Activated B cell treated with CpG ODN at 0.5 μM for 24 hours (primary cell): ENCODE measurements around the gene NRGN. TPM values are rescaled to one million over a fixed set of nuclear protein-coding genes. Genes with fewer than 3 reads are reported as not detected.
A peak's percentile ranks its signal among the peaks of the same experiment; 100 is the strongest.

ENCODE experiments used
- ATAC-seq: fragments of 200-7000 bp; cut with Tn5 transposase; one replicate; pipeline ENCODE4 v1.10.0; 2021; ENCODE audit warnings: low read depth, mild to moderate bottlenecking, moderate library complexity
- CTCF ChIA-PET: fragments of 350-600 bp; sonication (Branson Sonifier 250); formaldehyde crosslinking; loops from one replicate; lab custom pipeline; 2021; ENCODE audit warnings: antibody characterized with exemption; lab: Charles Lee
- POLR2A ChIA-PET: fragments of 350-600 bp; sonication (Branson Sonifier 250); formaldehyde crosslinking; loops from one replicate; lab custom pipeline; 2021; ENCODE audit warnings: antibody characterized with exemption; lab: Charles Lee
- DNase-seq: peaks from one replicate; pipeline ENCODE4 v3.0.0; 2022
- H3K27ac Mint-ChIP-seq: one replicate; pipeline ENCODE4 v1.8.0; 2020; ENCODE audit warnings: mixed read lengths
- H3K27me3 Mint-ChIP-seq: one replicate; pipeline ENCODE4 v1.8.0; 2021; ENCODE audit warnings: mixed read lengths
- H3K36me3 Mint-ChIP-seq: one replicate; pipeline ENCODE4 v1.8.0; 2021; ENCODE audit warnings: low read depth, mixed read lengths
- H3K4me1 Mint-ChIP-seq: one replicate; pipeline ENCODE4 v1.8.0; 2021; ENCODE audit warnings: mixed read lengths
- H3K4me3 Mint-ChIP-seq: one replicate; pipeline ENCODE4 v1.8.0; 2020; ENCODE audit warnings: mild to moderate bottlenecking, mixed read lengths
- H3K9me3 Mint-ChIP-seq: one replicate; pipeline ENCODE4 v1.8.0; 2020; ENCODE audit warnings: mixed read lengths
- CTCF ChIP-seq: fragments of 200-600 bp; IDR thresholded peaks from one replicate; pipeline ENCODE4 v1.8.0; 2022; ENCODE audit warnings: antibody characterized with exemption, mild to moderate bottlenecking
- intact Hi-C: fragments of 100-400 bp; cut with micrococcal nuclease; formaldehyde crosslinking; loops from one replicate; pipeline ENCODE4 v1.15.1; 2024
- total RNA-seq: library from RNA; stranded (reverse); gene quantifications from 2 replicates; pipeline ENCODE4 v1.2.3, GENCODE V29; 2022

The NRGN gene
- total RNA-seq, 1 donor from 2014 or later: 1.0 TPM

DNA sequence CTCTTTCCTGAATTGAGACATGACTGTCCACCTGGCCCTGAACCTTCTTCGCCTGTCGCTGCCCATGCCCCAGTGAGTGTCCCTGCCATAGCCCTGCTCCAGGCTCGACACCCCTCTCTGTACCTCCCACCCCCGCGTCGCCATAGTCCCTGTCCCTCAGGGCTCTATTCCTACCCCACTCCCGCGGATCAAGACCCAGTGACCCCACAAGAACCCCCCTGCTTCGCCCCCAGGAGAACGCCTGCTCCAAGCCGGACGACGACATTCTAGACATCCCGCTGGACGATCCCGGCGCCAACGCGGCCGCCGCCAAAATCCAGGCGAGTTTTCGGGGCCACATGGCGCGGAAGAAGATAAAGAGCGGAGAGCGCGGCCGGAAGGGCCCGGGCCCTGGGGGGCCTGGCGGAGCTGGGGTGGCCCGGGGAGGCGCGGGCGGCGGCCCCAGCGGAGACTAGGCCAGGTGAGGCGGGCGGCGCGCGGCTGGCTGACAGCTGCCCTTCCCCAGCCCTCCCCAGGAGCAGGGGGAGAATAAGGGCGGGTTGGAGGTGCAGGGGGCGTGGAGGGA is 5.6 kb downstream of the NRGN start:
- CTCF ChIA-PET: interaction anchor here (1.2 to 3.9 kb wide), 4 partner anchors 11 to 76 kb away, joined by 3 to 40 read pairs (median 14); partner anchors contain the start of gene ESAM
- H3K27ac Mint-ChIP-seq: no peak overlapping the region
- no peak for TF ChIP-seq CTCF
- no peaks in the 10 kb centered on the region for H3K27me3 Mint-ChIP-seq
- no peak for DNase-seq
- peaks cover 6% of the 10 kb centered on the region for H3K36me3 Mint-ChIP-seq
- no peaks in the 10 kb centered on the region for H3K9me3 Mint-ChIP-seq
- intact Hi-C loops: loop anchor here (5.0 kb wide), 3 partner anchors 327 to 1683 kb away; partner anchors contain the start of genes HSPA8 and TMEM218
- H3K4me3 Mint-ChIP-seq: peak overlapping the region; percentile 66
- ATAC-seq: no peak
- POLR2A ChIA-PET: interaction anchor here (0.8 to 2.2 kb wide), 3 partner anchors 16 to 72 kb away, joined by 3 to 24 read pairs (median 16); partner anchors contain the start of genes SIAE and SPA17
- peaks cover 45% of the 10 kb centered on the region for H3K4me1 Mint-ChIP-seq

- intact Hi-C loops: loop anchor here (1.0 to 5.0 kb wide), 7 partner anchors 17 to 1684 kb away; partner anchors contain the start of genes HSPA8, SIAE, SPA17 and TMEM218
- POLR2A ChIA-PET: interaction anchor here (0.8 to 2.2 kb wide), 13 partner anchors 12 to 1141 kb away, joined by 3 to 24 read pairs (median 4); partner anchors contain the start of genes ESAM, HYLS1, MSANTD2 and SIAE
- ATAC-seq (peak; percentile 40), DNase-seq (no peak)
- peak overlapping the region; percentile 93 for H3K27ac Mint-ChIP-seq
- CTCF ChIA-PET: interaction anchor here (1.0 to 3.9 kb wide), 13 partner anchors 10 to 130 kb away, joined by 3 to 40 read pairs (median 4); partner anchors contain the start of genes ESAM, SIAE and SPA17
- no peak for TF ChIP-seq CTCF
- peaks cover 40% of the 10 kb centered on the region for H3K4me1 Mint-ChIP-seq
- no peaks in the 10 kb centered on the region for H3K9me3 Mint-ChIP-seq
- H3K27me3 Mint-ChIP-seq: peaks cover under 1% of the 10 kb centered on the region
- peaks cover 6% of the 10 kb centered on the region for H3K36me3 Mint-ChIP-seq
- H3K4me3 Mint-ChIP-seq: peak overlapping the region; percentile 97
Measured at GRCh38 chr11:124745835-124746620, 6.3 kb downstream of the NRGN start.

DNA sequence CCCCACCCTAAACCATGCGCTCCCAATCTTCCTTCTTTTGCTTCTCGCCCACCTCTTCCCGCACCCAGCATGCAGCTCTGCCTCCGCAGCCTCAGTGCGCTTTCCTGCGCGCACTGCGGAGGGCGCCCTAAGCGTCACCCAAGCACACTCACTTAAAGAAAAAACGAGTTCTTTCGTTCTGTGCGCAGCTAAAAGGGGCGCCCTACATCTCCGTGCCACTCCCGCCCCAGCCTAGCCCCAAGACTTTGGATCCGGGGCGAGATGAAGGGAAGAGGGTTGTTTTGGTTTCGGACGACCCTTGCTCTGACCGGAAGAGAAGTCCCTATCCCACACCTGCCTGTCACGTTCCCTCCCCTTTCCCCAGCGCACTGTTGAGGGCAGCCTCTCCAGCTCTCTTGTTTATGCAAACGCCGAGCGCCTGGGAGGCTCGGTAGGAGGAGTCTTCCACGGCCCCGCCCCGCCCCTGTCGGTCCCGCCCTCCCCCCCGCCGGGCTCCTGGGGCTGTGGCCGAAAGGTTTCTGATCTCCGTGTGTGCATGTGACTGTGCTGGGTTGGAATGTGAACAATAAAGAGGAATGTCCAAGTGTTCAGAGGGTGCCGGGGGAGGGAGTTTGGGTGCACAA is 7.0 kb downstream of the NRGN start:
- POLR2A ChIA-PET: interaction anchor here (0.9 to 2.2 kb wide), 13 partner anchors 9 to 1141 kb away, joined by 3 to 24 read pairs (median 4); partner anchors contain the start of genes ESAM, HYLS1, MSANTD2 and SIAE
- peaks cover 37% of the 10 kb centered on the region for H3K4me1 Mint-ChIP-seq
- H3K27me3 Mint-ChIP-seq: peaks cover 2% of the 10 kb centered on the region
- H3K4me3 Mint-ChIP-seq: peak overlapping the region; percentile 97
- CTCF ChIA-PET: interaction anchor here (1.0 to 3.9 kb wide), 12 partner anchors 9 to 130 kb away, joined by 3 to 40 read pairs (median 4); partner anchors contain the start of genes ESAM, SIAE and SPA17
- no peak for TF ChIP-seq CTCF
- H3K9me3 Mint-ChIP-seq: no peaks in the 10 kb centered on the region
- DNase-seq (peak; percentile 73), ATAC-seq (peak; percentile 89)
- intact Hi-C loops: loop anchor here (1.0 to 5.0 kb wide), 9 partner anchors 7 to 1684 kb away; partner anchors contain the start of genes HSPA8, MSANTD2, NRGN and SIAE
- peak overlapping the region; percentile 93 for H3K27ac Mint-ChIP-seq
- peaks cover 6% of the 10 kb centered on the region for H3K36me3 Mint-ChIP-seq

- TF ChIP-seq CTCF: no peak
Measured at GRCh38 chr11:124747406-124748099, 7.8 kb downstream of the NRGN start.

More at GRCh38 chr11:124747406-124748099, 7.8 kb downstream of the NRGN start:
- ATAC-seq (no peak), DNase-seq (no peak)
- H3K9me3 Mint-ChIP-seq: no peaks in the 10 kb centered on the region
- peaks cover 2% of the 10 kb centered on the region for H3K27me3 Mint-ChIP-seq
- ChIA-PET CTCF (interaction anchor here (0.9 to 3.9 kb wide), 10 partner anchors 9 to 103 kb away, joined by 3 to 40 read pairs (median 4); partner anchors contain the start of gene ESAM), POLR2A (interaction anchor here (0.9 to 2.2 kb wide), 12 partner anchors 8 to 125 kb away, joined by 3 to 24 read pairs (median 6); partner anchors contain the start of genes ESAM, MSANTD2, SIAE and SPA17)
- H3K4me3 Mint-ChIP-seq: peak overlapping the region; percentile 97
- intact Hi-C loops: loop anchor here (1.0 to 5.0 kb wide), 5 partner anchors 8 to 1685 kb away; partner anchors contain the start of genes HSPA8, MSANTD2, NRGN and TMEM218
- H3K27ac Mint-ChIP-seq: no peak overlapping the region
- H3K36me3 Mint-ChIP-seq: peaks cover 6% of the 10 kb centered on the region
- peaks cover 37% of the 10 kb centered on the region for H3K4me1 Mint-ChIP-seq
